DOHH2 (cell line): Measurements from ENCODE around the gene GUCY1A2.

ENCODE experiments used
- H3F3A ChIP-seq: fragments of 200-600 bp; sonication (generic), shearing (Covaris generic); 2 replicates; pipeline ENCODE4 v1.6.0; 2016; ENCODE audit warnings: antibody characterized with exemption, mild to moderate bottlenecking; ENCODE audit not compliant: control insufficient read depth, insufficient read depth
- H3K27ac ChIP-seq: fragments of 200-600 bp; sonication (generic); 2 replicates; pipeline ENCODE4 v1.5.1; 2014; ENCODE audit warnings: low read depth, mild to moderate bottlenecking, low read length, moderate library complexity
- H3K27me3 ChIP-seq: fragments of 200-600 bp; sonication (generic); 2 replicates; pipeline ENCODE4 v1.6.1; 2014; ENCODE audit warnings: mild to moderate bottlenecking, low read length, mixed read lengths; ENCODE audit not compliant: control insufficient read depth
- H3K36me3 ChIP-seq: fragments of 200-600 bp; sonication (generic); 2 replicates; pipeline ENCODE4 v1.6.1; 2014; ENCODE audit warnings: mild to moderate bottlenecking, low read length, moderate library complexity, mixed read lengths; ENCODE audit not compliant: control insufficient read depth
- H3K4me1 ChIP-seq: fragments of 200-600 bp; sonication (generic); 2 replicates; pipeline ENCODE4 v1.6.1; 2014; ENCODE audit warnings: mild to moderate bottlenecking, low read length, mixed read lengths; ENCODE audit not compliant: control insufficient read depth
- H3K4me2 ChIP-seq: fragments of 200-600 bp; sonication (generic); 2 replicates; pipeline ENCODE4 v1.6.0; 2014; ENCODE audit warnings: mild to moderate bottlenecking, low read length, moderate library complexity
- H3K4me3 ChIP-seq: fragments of 200-600 bp; sonication (generic); 2 replicates; pipeline ENCODE4 v1.5.1; 2014; ENCODE audit warnings: mild to moderate bottlenecking, low read length, mixed read lengths
- H3K79me2 ChIP-seq: fragments of 200-600 bp; sonication (generic); 2 replicates; pipeline ENCODE4 v1.6.1; 2014; ENCODE audit warnings: mild to moderate bottlenecking, low read length, mixed read lengths; ENCODE audit not compliant: control insufficient read depth
- H3K9me2 ChIP-seq: fragments of 200-600 bp; sonication (generic); replicated peaks from 2 replicates; pipeline ENCODE4 v1.6.1; 2014; ENCODE audit warnings: mild to moderate bottlenecking, low read length, mixed read lengths; ENCODE audit not compliant: control insufficient read depth
- H3K9me3 ChIP-seq: fragments of 200-600 bp; sonication (generic); 2 replicates; pipeline ENCODE4 v1.6.1; 2014; ENCODE audit warnings: antibody characterized with exemption, low read length, mixed read lengths; ENCODE audit not compliant: control insufficient read depth, insufficient read depth
- H4K20me1 ChIP-seq: fragments of 200-600 bp; sonication (generic); 2 replicates; pipeline ENCODE4 v1.6.0; 2014; ENCODE audit warnings: low read depth, mild to moderate bottlenecking, antibody characterized with exemption, low read length, moderate library complexity; ENCODE audit not compliant: control insufficient read depth, insufficient read depth
- CTCF ChIP-seq: fragments of 200-600 bp; sonication (generic); IDR thresholded peaks from one replicate; pipeline ENCODE4 v1.5.1; 2014; ENCODE audit warnings: antibody characterized with exemption, mild to moderate bottlenecking, low read depth, low read length; ENCODE audit not compliant: poor library complexity, severe bottlenecking
- EZH2phosphoT487 ChIP-seq: fragments of 200-600 bp; sonication (generic); IDR thresholded peaks from 2 replicates; pipeline ENCODE4 v1.6.1; 2017; ENCODE audit warnings: borderline replicate concordance, mild to moderate bottlenecking, antibody characterized with exemption, low read length, moderate library complexity, mixed read lengths

The GUCY1A2 gene

GRCh38 chr11:106821826-106822225 is 196.4 kb downstream of the GUCY1A2 start:
- Histone ChIP-seq H3K79me2 (no peaks in the 10 kb centered on the region), H3F3A (no peaks in the 10 kb centered on the region), H3K9me3 (no peaks in the 10 kb centered on the region), H3K4me3 (no peak overlapping the region), H3K9me2 (no peaks in the 10 kb centered on the region), H4K20me1 (no peaks in the 10 kb centered on the region), H3K27me3 (no peaks in the 10 kb centered on the region), H3K36me3 (no peaks in the 10 kb centered on the region), H3K4me1 (no peaks in the 10 kb centered on the region), H3K4me2 (no peak overlapping the region), H3K27ac (no peak overlapping the region)
- TF ChIP-seq EZH2phosphoT487, result no peak
- TF ChIP-seq CTCF, result no peak

GRCh38 chr11:106821291-106821690 is 197.0 kb downstream of the GUCY1A2 start:
- no peaks in the 10 kb centered on the region for H3K9me3 ChIP-seq
- no peaks in the 10 kb centered on the region for H3K36me3 ChIP-seq
- no peaks in the 10 kb centered on the region for H3K27me3 ChIP-seq
- H3K79me2 ChIP-seq, result no peaks in the 10 kb centered on the region
- H3K4me2 ChIP-seq, result no peak overlapping the region
- TF ChIP-seq EZH2phosphoT487 (no peak), CTCF (no peak)
- H3K4me1 ChIP-seq, result no peaks in the 10 kb centered on the region
- H3K4me3 ChIP-seq, result no peak overlapping the region
- H3K9me2 ChIP-seq, result no peaks in the 10 kb centered on the region
- no peak overlapping the region for H3K27ac ChIP-seq
- no peaks in the 10 kb centered on the region for H4K20me1 ChIP-seq
- H3F3A ChIP-seq, result no peaks in the 10 kb centered on the region

DNA sequence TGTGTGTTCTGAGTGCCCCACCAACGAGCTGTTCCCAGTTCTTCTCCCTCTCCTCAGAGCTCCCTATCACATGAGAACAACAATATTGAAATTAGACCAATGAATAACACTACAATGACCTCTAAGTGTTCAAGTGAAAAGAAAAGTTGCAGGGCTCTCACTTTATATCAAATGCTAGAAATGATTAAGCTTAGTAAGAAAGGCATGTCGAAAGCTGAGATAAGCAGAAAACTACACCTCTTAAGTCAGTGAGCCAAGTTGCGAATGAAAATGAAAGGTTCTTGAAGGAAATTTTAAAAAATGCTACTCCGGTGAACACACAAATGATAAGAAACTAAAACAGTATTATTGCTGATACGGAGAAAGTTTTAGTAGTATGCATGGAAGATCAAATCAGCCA is 199.8 kb downstream of the GUCY1A2 start:
- Histone ChIP-seq H3K27me3 (no peaks in the 10 kb centered on the region), H3F3A (no peaks in the 10 kb centered on the region), H4K20me1 (no peaks in the 10 kb centered on the region), H3K4me1 (no peaks in the 10 kb centered on the region), H3K4me2 (no peak overlapping the region), H3K27ac (no peak overlapping the region), H3K79me2 (no peaks in the 10 kb centered on the region), H3K9me3 (no peaks in the 10 kb centered on the region), H3K36me3 (no peaks in the 10 kb centered on the region), H3K4me3 (no peak overlapping the region), H3K9me2 (no peaks in the 10 kb centered on the region)
- no peak for TF ChIP-seq EZH2phosphoT487
- TF ChIP-seq CTCF, result no peak

- H3F3A ChIP-seq, result no peaks in the 10 kb centered on the region
- H3K27me3 ChIP-seq, result no peaks in the 10 kb centered on the region
- no peak overlapping the region for H3K4me3 ChIP-seq
- H3K9me2 ChIP-seq, result no peaks in the 10 kb centered on the region
- H3K9me3 ChIP-seq, result no peaks in the 10 kb centered on the region
- H3K4me2 ChIP-seq, result no peak overlapping the region
- H3K4me1 ChIP-seq, result no peaks in the 10 kb centered on the region
- TF ChIP-seq CTCF (no peak), EZH2phosphoT487 (no peak)
- H4K20me1 ChIP-seq, result no peaks in the 10 kb centered on the region
- no peaks in the 10 kb centered on the region for H3K79me2 ChIP-seq
- H3K27ac ChIP-seq, result no peak overlapping the region
- H3K36me3 ChIP-seq, result no peaks in the 10 kb centered on the region
These were observed 203.1 kb downstream of the GUCY1A2 start for GRCh38 chr11:106815209-106815608.
